Panc1 (cell line): ENCODE results near the gene LRRTM2. TPM values are rescaled to one million over a fixed set of nuclear protein-coding genes. Genes with fewer than 3 reads are reported as not detected.

Source experiments
- ATAC-seq: fragments of 200-7000 bp; cut with Tn5 transposase; 2 replicates; pipeline ENCODE4 v1.9.1; 2020; ENCODE audit warnings: mild to moderate bottlenecking, moderate library complexity
- BruUV-seq: library from RNA; stranded (reverse); fragments of 400-500 nt; replicated peaks from 2 replicates; lab custom pipeline; 2021; lab: Mats Ljungman, UMichigan
- CTCF ChIA-PET: fragments of 300-600 bp; sonication (Branson Sonifier 250); formaldehyde crosslinking; loops from one replicate; lab custom pipeline; 2022; ENCODE audit warnings: antibody characterized with exemption; lab: Charles Lee
- POLR2A ChIA-PET: fragments of 300-600 bp; sonication (Branson Sonifier 250); formaldehyde crosslinking; loops from one replicate; lab custom pipeline; 2022; ENCODE audit warnings: antibody characterized with exemption; lab: Charles Lee
- DNase-seq: peaks from one replicate; pipeline ENCODE4 v3.0.0-alpha.2; 2010; ENCODE audit warnings: low read depth, low spot score
- H3K27ac ChIP-seq: 2 replicates; pipeline ENCODE4 v1.5.1; 2011; ENCODE audit warnings: mild to moderate bottlenecking, low read length, inconsistent platforms
- H3K27me3 ChIP-seq: fragments of 200-500 bp; sonication (Bioruptor generic); 2 replicates; pipeline ENCODE4 v1.6.0; 2014; ENCODE audit warnings: low read length, inconsistent platforms; ENCODE audit not compliant: control insufficient read depth, insufficient read depth
- H3K36me3 ChIP-seq: fragments of 200-500 bp; sonication (Bioruptor generic); 2 replicates; pipeline ENCODE4 v1.5.1; 2014; ENCODE audit warnings: inconsistent platforms, mild to moderate bottlenecking, low read length, moderate library complexity; ENCODE audit not compliant: control insufficient read depth, insufficient read depth
- H3K4me1 ChIP-seq: 2 replicates; pipeline ENCODE4 v1.5.1; 2011; ENCODE audit warnings: inconsistent platforms, mild to moderate bottlenecking, low read length, moderate library complexity; ENCODE audit not compliant: control insufficient read depth, insufficient read depth
- H3K4me3 ChIP-seq, 2 experiments: 2 replicates each; pipeline ENCODE4 v1.5.1; 2011 to 2012; ENCODE audit warnings: low read depth in 2 of 2, low read length in 2 of 2, mild to moderate bottlenecking in 2 of 2, inconsistent platforms in 1 of 2, moderate library complexity in 1 of 2
- H3K9me3 ChIP-seq: fragments of 200-500 bp; sonication (Bioruptor generic); 2 replicates; pipeline ENCODE4 v1.5.1; 2014; ENCODE audit warnings: low read depth, mild to moderate bottlenecking, inconsistent platforms, low read length, moderate library complexity; ENCODE audit not compliant: control insufficient read depth, insufficient read depth
- POLR2AphosphoS5 ChIP-seq: IDR thresholded peaks from 2 replicates; pipeline ENCODE4 v1.6.1; 2012; ENCODE audit warnings: mild to moderate bottlenecking, low read depth, low read length, moderate library complexity
- SIN3A ChIP-seq: IDR thresholded peaks from 2 replicates; pipeline ENCODE4 v1.6.1; 2012; ENCODE audit warnings: low read depth, mild to moderate bottlenecking, low read length, moderate library complexity, borderline replicate concordance; ENCODE audit not compliant: insufficient read depth
- TCF7L2 ChIP-seq: IDR thresholded peaks from 2 replicates; pipeline ENCODE4 v1.6.1; 2011; ENCODE audit warnings: mild to moderate bottlenecking, low read depth, low read length, inconsistent platforms
- in situ Hi-C: cut with HindIII; loops from 2 replicates; pipeline ENCODE4 v1.10.0; 2016; ENCODE audit warnings: low sequenced_read_pairs, low pct_unique_long_range_greater_than_20kb
- intact Hi-C: fragments of 100-400 bp; cut with micrococcal nuclease; formaldehyde crosslinking; loops from one replicate; pipeline ENCODE4 v1.10.0; 2022; ENCODE audit not compliant: unreplicated experiment
- total RNA-seq: library from RNA; stranded (reverse); gene quantifications from one replicate; pipeline ENCODE4 v1.2.1, GENCODE V29; 2021; ENCODE audit not compliant: unreplicated experiment
- TF ChIP-seq, protein P1 (sequence below), 2 experiments: IDR thresholded peaks; 2 replicates each; pipeline ENCODE4 v1.6.1; 2011 to 2012; ENCODE audit warnings: low read depth in 2 of 2, control low read depth in 1 of 2, low read length in 1 of 2, mild to moderate bottlenecking in 1 of 2, moderate library complexity in 1 of 2; ENCODE audit not compliant: insufficient read depth in 1 of 2
- TF ChIP-seq, protein P2 (sequence below): fragments of 450-650 bp; IDR thresholded peaks from 2 replicates; pipeline ENCODE4 v1.5.1; 2017; ENCODE audit warnings: mild to moderate bottlenecking

The LRRTM2 gene
- total RNA-seq, 1 experiment from 2014 or later: not detected

DNA sequence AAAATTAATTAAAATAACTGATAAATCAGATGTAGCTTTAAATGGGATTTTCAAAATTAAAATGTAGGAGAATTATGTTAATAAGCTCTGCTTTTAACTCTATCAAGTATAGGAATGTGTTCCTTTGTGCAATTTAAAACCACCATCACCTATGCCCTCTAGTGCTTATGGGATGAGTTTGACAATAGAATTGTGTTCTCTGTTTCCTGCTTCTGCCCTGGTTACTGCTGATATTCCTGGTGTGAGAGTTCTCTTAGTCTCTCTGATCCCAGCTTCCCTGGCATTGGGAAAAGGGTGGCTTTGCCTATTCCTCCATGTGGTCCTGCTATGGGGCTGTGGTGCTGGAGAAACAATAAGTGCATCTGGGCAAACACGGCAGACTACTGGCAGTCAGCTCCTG is 8.1 kb downstream of the LRRTM2 start:
- intact Hi-C loops (no loop called here), in situ Hi-C loops (no loop called here)
- DNase-seq (no peak), ATAC-seq (no peak)
- Histone ChIP-seq H3K4me3 (no peak overlapping the region), H3K36me3 (no peaks in the 10 kb centered on the region), H3K27ac (no peak overlapping the region), H3K4me1 (peaks cover 17% of the 10 kb centered on the region), H3K27me3 (no peaks in the 10 kb centered on the region), H3K9me3 (no peaks in the 10 kb centered on the region)
- ChIA-PET CTCF (no interaction called here), POLR2A (no interaction called here)
- TF ChIP-seq, protein P1, sequence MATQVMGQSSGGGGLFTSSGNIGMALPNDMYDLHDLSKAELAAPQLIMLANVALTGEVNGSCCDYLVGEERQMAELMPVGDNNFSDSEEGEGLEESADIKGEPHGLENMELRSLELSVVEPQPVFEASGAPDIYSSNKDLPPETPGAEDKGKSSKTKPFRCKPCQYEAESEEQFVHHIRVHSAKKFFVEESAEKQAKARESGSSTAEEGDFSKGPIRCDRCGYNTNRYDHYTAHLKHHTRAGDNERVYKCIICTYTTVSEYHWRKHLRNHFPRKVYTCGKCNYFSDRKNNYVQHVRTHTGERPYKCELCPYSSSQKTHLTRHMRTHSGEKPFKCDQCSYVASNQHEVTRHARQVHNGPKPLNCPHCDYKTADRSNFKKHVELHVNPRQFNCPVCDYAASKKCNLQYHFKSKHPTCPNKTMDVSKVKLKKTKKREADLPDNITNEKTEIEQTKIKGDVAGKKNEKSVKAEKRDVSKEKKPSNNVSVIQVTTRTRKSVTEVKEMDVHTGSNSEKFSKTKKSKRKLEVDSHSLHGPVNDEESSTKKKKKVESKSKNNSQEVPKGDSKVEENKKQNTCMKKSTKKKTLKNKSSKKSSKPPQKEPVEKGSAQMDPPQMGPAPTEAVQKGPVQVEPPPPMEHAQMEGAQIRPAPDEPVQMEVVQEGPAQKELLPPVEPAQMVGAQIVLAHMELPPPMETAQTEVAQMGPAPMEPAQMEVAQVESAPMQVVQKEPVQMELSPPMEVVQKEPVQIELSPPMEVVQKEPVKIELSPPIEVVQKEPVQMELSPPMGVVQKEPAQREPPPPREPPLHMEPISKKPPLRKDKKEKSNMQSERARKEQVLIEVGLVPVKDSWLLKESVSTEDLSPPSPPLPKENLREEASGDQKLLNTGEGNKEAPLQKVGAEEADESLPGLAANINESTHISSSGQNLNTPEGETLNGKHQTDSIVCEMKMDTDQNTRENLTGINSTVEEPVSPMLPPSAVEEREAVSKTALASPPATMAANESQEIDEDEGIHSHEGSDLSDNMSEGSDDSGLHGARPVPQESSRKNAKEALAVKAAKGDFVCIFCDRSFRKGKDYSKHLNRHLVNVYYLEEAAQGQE (IDR thresholded peaks at IDR 0.05; ENCODE audit: insufficient read depth in 1 of 2, low read depth in 2 of 2, low read length in 1 of 2): no peak
- TF ChIP-seq, protein P2, sequence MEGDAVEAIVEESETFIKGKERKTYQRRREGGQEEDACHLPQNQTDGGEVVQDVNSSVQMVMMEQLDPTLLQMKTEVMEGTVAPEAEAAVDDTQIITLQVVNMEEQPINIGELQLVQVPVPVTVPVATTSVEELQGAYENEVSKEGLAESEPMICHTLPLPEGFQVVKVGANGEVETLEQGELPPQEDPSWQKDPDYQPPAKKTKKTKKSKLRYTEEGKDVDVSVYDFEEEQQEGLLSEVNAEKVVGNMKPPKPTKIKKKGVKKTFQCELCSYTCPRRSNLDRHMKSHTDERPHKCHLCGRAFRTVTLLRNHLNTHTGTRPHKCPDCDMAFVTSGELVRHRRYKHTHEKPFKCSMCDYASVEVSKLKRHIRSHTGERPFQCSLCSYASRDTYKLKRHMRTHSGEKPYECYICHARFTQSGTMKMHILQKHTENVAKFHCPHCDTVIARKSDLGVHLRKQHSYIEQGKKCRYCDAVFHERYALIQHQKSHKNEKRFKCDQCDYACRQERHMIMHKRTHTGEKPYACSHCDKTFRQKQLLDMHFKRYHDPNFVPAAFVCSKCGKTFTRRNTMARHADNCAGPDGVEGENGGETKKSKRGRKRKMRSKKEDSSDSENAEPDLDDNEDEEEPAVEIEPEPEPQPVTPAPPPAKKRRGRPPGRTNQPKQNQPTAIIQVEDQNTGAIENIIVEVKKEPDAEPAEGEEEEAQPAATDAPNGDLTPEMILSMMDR: no peak
- TF ChIP-seq POLR2AphosphoS5 (no peak), SIN3A (no peak), TCF7L2 (no peak)
- no TSS peak for BruUV-seq

DNA sequence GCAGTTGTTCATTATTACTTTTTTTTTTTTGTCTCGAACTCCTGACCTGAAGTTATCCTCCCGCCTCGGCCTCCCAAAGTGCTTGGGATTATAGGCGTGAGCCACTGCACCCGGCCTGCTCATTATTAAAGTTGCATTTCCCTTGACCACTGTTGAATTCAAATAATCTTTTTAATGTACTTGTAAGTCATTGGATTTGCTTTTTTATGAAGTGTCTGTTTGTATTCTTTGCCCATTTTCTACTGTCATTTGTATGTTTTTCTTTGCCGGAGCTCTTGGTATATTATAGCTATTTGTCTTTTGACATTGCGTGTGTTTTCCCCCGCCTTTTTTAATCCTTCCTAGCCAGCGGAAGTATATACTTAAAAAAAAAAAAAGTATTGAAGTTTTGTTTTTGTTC is 22.0 kb downstream of the LRRTM2 start:
- POLR2A ChIA-PET: no interaction called here
- H3K27ac ChIP-seq: no peak overlapping the region
- DNase-seq: no peak
- ATAC-seq: no peak
- in situ Hi-C loops: no loop called here
- H3K36me3 ChIP-seq: no peaks in the 10 kb centered on the region
- peaks cover 7% of the 10 kb centered on the region; the same call in 1 of the 2 replicates for H3K4me1 ChIP-seq
- no peak overlapping the region for H3K4me3 ChIP-seq
- CTCF ChIA-PET: no interaction called here
- no peaks in the 10 kb centered on the region for H3K27me3 ChIP-seq
- H3K9me3 ChIP-seq: no peaks in the 10 kb centered on the region
- no TSS peak for BruUV-seq
- TF ChIP-seq, protein P1 (IDR thresholded peaks at IDR 0.05; ENCODE audit: insufficient read depth in 1 of 2, low read depth in 2 of 2, low read length in 1 of 2): no peak
- no peak for TF ChIP-seq POLR2AphosphoS5
- intact Hi-C loops: no loop called here
